Measurements from ENCODE around the gene ICAM2. TPM values are rescaled to one million over a fixed set of nuclear protein-coding genes. Genes with fewer than 3 reads are reported as not detected.

The ICAM2 gene
- total RNA-seq, 2 donors from 2014 or later = 7.3 to 12.6 TPM

DNA sequence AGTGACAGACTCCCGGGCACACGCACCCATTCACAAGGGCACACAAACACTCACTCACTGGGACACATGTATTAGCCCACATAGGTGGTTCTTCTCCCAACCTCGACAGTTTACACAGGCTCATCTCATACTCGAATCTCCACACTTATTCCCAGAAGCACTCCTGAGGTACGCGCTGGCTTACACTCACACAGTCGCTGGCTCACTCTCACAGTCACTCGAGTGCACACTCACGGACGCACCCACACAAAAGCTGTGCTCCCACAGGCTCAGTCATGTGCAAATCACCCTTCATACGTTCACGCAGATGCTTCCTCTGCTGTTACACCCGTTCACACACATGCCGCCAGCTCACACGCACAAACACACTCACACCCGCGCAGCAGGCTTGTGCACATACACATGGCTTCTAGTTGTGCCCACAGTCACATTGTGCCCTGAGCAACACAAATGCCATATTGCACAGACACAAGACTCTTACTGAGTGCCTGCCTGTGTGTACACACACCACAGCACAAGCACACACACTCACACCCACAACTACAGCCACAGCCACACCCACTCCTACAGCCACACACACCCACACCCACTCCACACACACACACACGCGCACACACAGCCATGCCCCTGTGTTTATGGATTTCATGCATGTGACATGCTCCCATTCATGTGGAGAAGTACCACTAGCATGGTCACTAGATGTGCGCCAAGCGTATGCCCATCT lies 30.6 kb downstream of the ICAM2 start:
- TF ChIP-seq POLR2AphosphoS5 (IDR thresholded peaks at IDR 0.05) (no peak), POLR2A (IDR thresholded peaks at IDR 0.05) (no peak)
- TF ChIP-seq, protein P1, sequence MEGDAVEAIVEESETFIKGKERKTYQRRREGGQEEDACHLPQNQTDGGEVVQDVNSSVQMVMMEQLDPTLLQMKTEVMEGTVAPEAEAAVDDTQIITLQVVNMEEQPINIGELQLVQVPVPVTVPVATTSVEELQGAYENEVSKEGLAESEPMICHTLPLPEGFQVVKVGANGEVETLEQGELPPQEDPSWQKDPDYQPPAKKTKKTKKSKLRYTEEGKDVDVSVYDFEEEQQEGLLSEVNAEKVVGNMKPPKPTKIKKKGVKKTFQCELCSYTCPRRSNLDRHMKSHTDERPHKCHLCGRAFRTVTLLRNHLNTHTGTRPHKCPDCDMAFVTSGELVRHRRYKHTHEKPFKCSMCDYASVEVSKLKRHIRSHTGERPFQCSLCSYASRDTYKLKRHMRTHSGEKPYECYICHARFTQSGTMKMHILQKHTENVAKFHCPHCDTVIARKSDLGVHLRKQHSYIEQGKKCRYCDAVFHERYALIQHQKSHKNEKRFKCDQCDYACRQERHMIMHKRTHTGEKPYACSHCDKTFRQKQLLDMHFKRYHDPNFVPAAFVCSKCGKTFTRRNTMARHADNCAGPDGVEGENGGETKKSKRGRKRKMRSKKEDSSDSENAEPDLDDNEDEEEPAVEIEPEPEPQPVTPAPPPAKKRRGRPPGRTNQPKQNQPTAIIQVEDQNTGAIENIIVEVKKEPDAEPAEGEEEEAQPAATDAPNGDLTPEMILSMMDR (IDR thresholded peaks at IDR 0.05) = no peak
- Histone ChIP-seq H3K27me3 (replicated peaks; ENCODE audit: insufficient read depth) (no peaks in the 10 kb centered on the region), H3K27ac (no peak overlapping the region), H3K36me3 (no peaks in the 10 kb centered on the region), H3K9me3 (no peaks in the 10 kb centered on the region), H3K4me3 (no peak overlapping the region), H3K4me1 (replicated peaks) (no peaks in the 10 kb centered on the region)
- intact Hi-C loops (cut with DNase I) = no loop called here
- 93% methylated on average over 21 of the region's 21 CpGs for WGBS
- DNase-seq (ENCODE audit: low spot score) = no peak

- Histone ChIP-seq H3K4me3 (no peak overlapping the region), H3K27me3 (replicated peaks; ENCODE audit: insufficient read depth) (no peaks in the 10 kb centered on the region), H3K36me3 (no peaks in the 10 kb centered on the region), H3K4me1 (replicated peaks) (no peaks in the 10 kb centered on the region), H3K27ac (no peak overlapping the region), H3K9me3 (no peaks in the 10 kb centered on the region)
- no peak for DNase-seq (ENCODE audit: low spot score)
- TF ChIP-seq POLR2AphosphoS5 (IDR thresholded peaks at IDR 0.05) = no peak
- TF ChIP-seq POLR2A (IDR thresholded peaks at IDR 0.05) = no peak
- TF ChIP-seq, protein P1 (IDR thresholded peaks at IDR 0.05) = no peak
- WGBS = 46% methylated on average over 34 of the region's 35 CpGs
- intact Hi-C loops (cut with DNase I) = no loop called here
Measured at GRCh38 chr17:63988741-63989621, 31.5 kb downstream of the ICAM2 start.

DNA sequence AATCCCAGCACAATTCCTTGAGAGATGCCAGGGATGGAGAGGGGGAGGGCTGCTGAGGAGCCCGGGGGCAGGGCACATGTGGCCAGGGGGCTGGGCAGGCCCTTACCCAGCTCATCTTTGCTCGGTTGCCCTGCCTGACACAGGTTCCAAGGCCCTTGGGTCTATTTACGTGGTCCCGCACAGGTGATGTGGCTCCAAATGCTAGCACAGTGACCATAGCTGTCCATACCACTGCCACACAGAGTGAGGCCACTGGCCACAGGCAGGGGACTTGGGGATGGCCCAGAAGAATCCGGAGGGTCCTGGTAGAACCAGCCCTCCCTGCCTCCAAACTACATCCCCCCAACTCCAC lies 32.3 kb downstream of the ICAM2 start:
- no peaks in the 10 kb centered on the region for H3K36me3 ChIP-seq
- WGBS = 95% methylated on average over 5 of the region's 5 CpGs
- TF ChIP-seq, protein P1 (IDR thresholded peaks at IDR 0.05) = no peak
- no peak for DNase-seq (ENCODE audit: low spot score)
- H3K4me3 ChIP-seq = no peak overlapping the region
- H3K27ac ChIP-seq = no peak overlapping the region
- intact Hi-C loops (cut with DNase I) = no loop called here
- H3K4me1 ChIP-seq (replicated peaks) = no peaks in the 10 kb centered on the region
- no peaks in the 10 kb centered on the region for H3K27me3 ChIP-seq (replicated peaks; ENCODE audit: insufficient read depth)
- H3K9me3 ChIP-seq = no peaks in the 10 kb centered on the region

GRCh38 chr17:63987221-63988126 lies 33.0 kb downstream of the ICAM2 start:
- H3K36me3 ChIP-seq = no peaks in the 10 kb centered on the region
- no peak overlapping the region for H3K27ac ChIP-seq
- DNase-seq (ENCODE audit: low spot score) = no peak
- WGBS = 85% methylated on average over 18 of the region's 18 CpGs
- no peaks in the 10 kb centered on the region for H3K4me1 ChIP-seq (replicated peaks)
- no peak for TF ChIP-seq POLR2A (IDR thresholded peaks at IDR 0.05)
- H3K27me3 ChIP-seq (replicated peaks; ENCODE audit: insufficient read depth) = no peaks in the 10 kb centered on the region
- no peaks in the 10 kb centered on the region for H3K9me3 ChIP-seq
- H3K4me3 ChIP-seq = no peak overlapping the region
- intact Hi-C loops (cut with DNase I) = no loop called here

DNA sequence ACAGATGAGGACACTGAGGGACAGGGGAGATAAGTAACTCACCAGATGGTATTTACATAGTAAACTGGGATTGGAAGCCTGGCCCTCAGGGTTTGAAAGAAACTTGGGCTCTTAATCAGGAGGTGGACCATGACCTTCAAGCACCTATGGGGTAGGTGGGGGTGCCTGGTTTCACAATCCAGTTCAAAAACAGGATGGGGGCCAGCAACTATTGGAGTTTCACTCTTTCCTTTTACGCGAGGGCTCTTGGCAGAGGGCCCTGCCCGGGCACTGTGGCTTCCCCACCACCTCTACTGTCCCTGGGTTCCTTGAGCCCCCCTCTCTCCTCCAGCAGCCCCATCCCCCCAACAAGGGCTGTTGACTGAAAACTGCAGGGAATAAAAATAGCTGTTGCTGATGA lies 33.6 kb downstream of the ICAM2 start:
- 45% methylated on average over 3 of the region's 3 CpGs for WGBS
- Histone ChIP-seq H3K4me3 (no peak overlapping the region), H3K4me1 (replicated peaks) (no peaks in the 10 kb centered on the region), H3K9me3 (no peaks in the 10 kb centered on the region), H3K36me3 (no peaks in the 10 kb centered on the region), H3K27ac (no peak overlapping the region), H3K27me3 (replicated peaks; ENCODE audit: insufficient read depth) (no peaks in the 10 kb centered on the region)
- DNase-seq (ENCODE audit: low spot score) = no peak
- TF ChIP-seq POLR2A (IDR thresholded peaks at IDR 0.05) (no peak), POLR2AphosphoS5 (IDR thresholded peaks at IDR 0.05) (no peak)
- TF ChIP-seq, protein P1 (IDR thresholded peaks at IDR 0.05) = no peak
- intact Hi-C loops (cut with DNase I) = no loop called here
